Pulmonary artery endothelial cell (primary cell): Measurements from ENCODE around the gene ZFYVE28. TPM values are rescaled to one million over a fixed set of nuclear protein-coding genes. Genes with fewer than 3 reads are reported as not detected.

Experiments
- DNase-seq: peaks from one replicate; pipeline ENCODE4 v3.0.0-alpha.2; 2011; ENCODE audit warnings: low read depth, low spot score
- total RNA-seq: library from RNA; depleted of rRNA; stranded (reverse); fragments of >200 nt; gene quantifications from 2 replicates; pipeline ENCODE4 v1.2.3, GENCODE V29; 2014

Gene ZFYVE28
- total RNA-seq, 1 donor from 2014 or later = 10.8 TPM

- DNase-seq = no peak
Measured at GRCh38 chr4:2411786-2412510, 6.5 kb downstream of the ZFYVE28 start.

- DNase-seq = no peak
Measured at GRCh38 chr4:2409381-2409783, 9.1 kb downstream of the ZFYVE28 start.

GRCh38 chr4:2408976-2409375 is 9.5 kb downstream of the ZFYVE28 start:
- no peak for DNase-seq

- DNase-seq = no peak
Measured at GRCh38 chr4:2408401-2408958, 10.0 kb downstream of the ZFYVE28 start.

GRCh38 chr4:2407991-2408342 is 10.5 kb downstream of the ZFYVE28 start:
- no peak for DNase-seq

- no peak for DNase-seq
Measured at GRCh38 chr4:2406920-2407319, 11.5 kb downstream of the ZFYVE28 start.

- no peak for DNase-seq
Measured at GRCh38 chr4:2406406-2406805, 12.0 kb downstream of the ZFYVE28 start.

GRCh38 chr4:2402941-2403340 is 15.5 kb downstream of the ZFYVE28 start:
- no peak for DNase-seq

- DNase-seq = no peak
Measured at GRCh38 chr4:2402048-2402842, 16.2 kb downstream of the ZFYVE28 start.

GRCh38 chr4:2401610-2401983 is 16.8 kb downstream of the ZFYVE28 start:
- no peak for DNase-seq

GRCh38 chr4:2400841-2401609 is 17.4 kb downstream of the ZFYVE28 start:
- no peak for DNase-seq

- no peak for DNase-seq
Measured at GRCh38 chr4:2399631-2400190, 18.7 kb downstream of the ZFYVE28 start.

GRCh38 chr4:2399216-2399615 is 19.2 kb downstream of the ZFYVE28 start:
- no peak for DNase-seq

GRCh38 chr4:2397596-2398379 is 20.7 kb downstream of the ZFYVE28 start:
- DNase-seq = no peak

GRCh38 chr4:2396781-2397368 is 21.6 kb downstream of the ZFYVE28 start:
- no peak for DNase-seq

GRCh38 chr4:2395584-2395983 is 22.9 kb downstream of the ZFYVE28 start:
- DNase-seq = no peak

GRCh38 chr4:2395038-2395437 is 23.4 kb downstream of the ZFYVE28 start:
- DNase-seq = no peak

- DNase-seq = no peak
Measured at GRCh38 chr4:2394528-2394927, 23.9 kb downstream of the ZFYVE28 start.

- DNase-seq = no peak
Measured at GRCh38 chr4:2393353-2394270, 24.8 kb downstream of the ZFYVE28 start.
